GM21619 (cell line): ENCODE results near the gene AOPEP.

ENCODE experiments used
- ATAC-seq: cut with Tn5 transposase; IDR thresholded peaks from one replicate; pipeline ENCODE4 v1.9.1; 2021; ENCODE audit not compliant: unreplicated experiment

AOPEP gene

DNA sequence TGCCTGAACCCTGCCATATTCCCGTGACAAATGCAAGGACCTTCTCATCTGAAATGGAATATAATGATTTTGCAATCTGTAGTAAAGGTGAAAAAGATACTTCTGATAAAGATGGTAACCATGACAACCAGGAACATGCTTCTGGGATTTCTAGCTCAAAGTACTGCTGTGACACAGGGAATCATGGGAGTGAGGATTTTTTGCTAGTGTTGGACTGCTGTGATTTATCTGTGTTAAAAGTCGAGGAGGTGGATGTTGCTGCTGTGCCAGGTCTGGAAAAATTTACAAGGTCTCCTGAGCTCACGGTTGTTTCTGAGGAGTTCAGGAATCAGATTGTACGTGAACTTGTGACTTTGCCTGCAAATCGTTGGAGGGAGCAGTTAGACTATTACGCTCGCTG is 33.5 kb downstream of the AOPEP start:
- ATAC-seq, result no peak

DNA sequence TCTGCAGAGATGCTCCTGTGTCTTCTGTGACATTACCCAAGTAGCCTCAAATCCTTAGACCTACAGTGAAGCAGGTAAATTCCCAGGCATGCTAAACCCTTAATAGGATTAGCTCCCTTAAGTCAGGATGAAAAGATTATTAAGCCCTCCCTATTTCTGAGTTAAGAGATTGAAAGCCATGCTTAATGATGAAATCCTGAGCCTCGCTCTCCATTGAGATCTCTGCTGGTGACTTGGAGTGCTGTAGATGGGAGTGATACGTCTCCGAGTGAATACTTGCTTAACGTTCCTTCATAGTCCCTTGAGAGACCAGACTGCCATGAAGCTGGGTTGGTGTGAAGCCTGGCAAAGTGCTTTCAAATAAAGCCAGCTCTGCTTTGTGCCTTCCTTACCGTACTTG is 34.2 kb downstream of the AOPEP start:
- ATAC-seq, result no peak

DNA sequence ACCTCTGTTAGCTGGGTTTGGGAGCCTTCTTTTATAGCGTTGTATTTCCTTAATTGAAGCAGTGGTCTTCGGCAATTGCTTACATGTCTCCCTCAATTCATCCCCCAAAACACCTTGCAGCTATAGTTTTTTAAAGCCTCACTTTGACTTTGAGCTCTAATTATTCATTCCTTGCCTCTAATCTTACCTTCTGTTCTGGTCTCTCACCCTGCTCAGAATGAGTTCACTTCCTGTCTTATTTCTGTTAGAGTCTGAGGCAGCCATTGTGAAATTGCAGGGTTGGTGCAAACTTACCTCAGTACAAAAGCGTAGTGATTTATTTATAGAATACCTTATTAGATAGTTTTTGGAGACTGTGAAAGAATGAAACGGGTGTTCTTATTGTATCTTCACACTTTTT is 35.0 kb downstream of the AOPEP start:
- no peak for ATAC-seq

DNA sequence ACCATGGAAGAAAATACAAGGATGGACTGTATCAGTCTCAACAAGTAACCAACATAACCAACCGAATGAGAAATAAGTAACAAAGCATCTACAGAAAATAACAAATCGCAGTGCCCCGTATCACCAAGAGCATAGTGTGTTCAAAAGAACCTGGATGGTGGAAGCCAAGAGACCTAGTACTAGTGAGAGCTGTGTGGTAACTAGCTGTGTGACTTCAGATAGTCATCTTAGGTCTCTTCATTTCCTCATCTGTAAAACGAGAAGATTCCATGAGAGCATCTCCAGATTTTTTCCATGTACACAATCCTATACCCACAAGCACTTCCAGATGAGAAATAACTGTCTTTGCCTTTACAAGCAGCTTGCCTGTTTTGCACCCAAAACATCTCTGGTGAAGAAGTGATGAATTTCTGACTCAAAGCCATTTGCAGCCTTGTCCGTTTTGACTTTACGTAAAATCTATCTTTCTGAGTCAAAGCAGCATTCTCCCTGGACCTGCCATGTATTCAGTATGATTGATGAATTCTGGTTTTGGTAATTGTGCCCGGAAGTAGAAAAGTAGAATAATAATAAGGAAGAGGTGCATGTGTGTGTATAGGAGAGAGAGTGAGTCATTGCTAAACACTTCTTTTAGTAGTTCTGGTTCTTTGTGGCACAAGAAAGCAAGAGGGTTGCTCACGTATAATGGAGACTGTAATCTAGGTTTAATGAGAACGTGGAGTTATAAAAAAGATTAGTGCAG is 41.0 kb downstream of the AOPEP start:
- ATAC-seq, result no peak

DNA sequence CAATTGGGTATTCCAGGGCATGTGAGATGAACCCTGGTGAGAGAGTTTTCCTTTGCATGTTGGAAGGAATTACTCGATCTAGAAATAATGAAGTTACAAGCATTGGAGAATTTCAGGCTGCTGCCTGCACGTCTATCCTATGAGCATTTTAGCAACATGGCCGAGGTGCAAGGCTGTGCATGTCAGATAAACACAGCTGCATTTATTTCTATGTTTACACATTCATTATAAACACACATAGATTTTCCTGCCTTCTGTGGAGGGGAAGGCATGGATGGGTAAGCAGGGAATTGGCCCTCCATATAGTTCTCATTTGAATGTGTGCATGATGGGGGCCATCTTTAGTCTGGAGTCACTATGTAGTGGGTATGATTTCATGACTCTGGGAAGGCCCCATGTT is 42.3 kb downstream of the AOPEP start:
- no peak for ATAC-seq

DNA sequence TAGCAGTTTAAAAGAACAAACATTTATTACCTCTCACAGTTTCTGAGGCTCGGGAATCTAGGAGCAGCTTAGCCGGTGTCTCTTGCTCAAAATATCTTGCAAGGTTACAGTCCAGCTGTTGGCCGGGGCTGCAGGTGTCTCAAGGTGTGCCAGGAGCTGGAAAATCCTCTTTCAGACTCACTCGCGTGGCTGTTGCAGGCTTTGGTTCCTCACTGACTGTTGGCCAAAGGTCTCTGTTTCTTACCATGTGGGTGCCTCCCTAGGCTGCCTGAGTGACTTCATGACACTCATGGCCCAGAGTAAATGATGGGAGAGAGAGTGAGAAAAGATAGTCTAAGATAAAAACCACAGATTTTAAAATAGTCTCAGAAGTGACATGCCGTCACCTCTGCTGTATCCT is 43.8 kb downstream of the AOPEP start:
- no peak for ATAC-seq

DNA sequence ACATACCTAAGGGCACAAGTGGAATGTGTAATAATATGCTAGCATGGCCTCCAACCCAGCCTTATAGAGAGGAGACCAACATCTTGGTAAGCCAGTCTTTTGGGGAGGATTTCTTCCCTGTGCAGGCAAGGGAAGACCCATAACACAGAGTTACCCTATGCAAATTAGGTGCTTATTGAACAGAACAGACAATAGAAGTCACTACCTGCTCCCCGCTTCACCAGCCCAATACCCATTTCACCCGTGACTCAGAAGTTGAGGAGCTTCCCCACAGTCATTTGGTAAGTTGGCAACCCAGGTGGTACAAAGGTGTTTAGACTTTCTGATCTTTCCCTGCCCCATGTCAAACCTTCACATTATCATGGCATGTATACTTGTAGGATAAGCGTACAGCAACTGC is 44.6 kb downstream of the AOPEP start:
- ATAC-seq, result no peak

DNA sequence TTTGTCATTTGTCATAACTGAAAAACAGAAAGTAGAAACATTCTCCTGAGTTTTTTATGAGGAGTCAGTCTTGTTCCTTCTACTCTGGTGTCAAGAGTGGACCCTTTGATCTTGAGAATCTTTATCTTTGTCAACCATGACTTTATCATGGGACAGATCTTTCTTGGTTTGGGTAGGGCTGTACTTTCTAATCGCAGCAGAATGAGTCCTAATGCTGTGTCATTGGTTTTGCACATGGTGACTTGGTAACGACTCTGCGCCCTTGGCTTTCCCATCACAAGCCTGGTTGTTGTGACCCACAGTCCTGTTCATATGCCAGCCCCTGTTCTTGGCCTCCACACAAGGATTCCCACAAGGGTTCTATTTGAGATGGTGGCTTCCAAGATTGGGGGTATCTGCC is 45.6 kb downstream of the AOPEP start:
- no peak for ATAC-seq

DNA sequence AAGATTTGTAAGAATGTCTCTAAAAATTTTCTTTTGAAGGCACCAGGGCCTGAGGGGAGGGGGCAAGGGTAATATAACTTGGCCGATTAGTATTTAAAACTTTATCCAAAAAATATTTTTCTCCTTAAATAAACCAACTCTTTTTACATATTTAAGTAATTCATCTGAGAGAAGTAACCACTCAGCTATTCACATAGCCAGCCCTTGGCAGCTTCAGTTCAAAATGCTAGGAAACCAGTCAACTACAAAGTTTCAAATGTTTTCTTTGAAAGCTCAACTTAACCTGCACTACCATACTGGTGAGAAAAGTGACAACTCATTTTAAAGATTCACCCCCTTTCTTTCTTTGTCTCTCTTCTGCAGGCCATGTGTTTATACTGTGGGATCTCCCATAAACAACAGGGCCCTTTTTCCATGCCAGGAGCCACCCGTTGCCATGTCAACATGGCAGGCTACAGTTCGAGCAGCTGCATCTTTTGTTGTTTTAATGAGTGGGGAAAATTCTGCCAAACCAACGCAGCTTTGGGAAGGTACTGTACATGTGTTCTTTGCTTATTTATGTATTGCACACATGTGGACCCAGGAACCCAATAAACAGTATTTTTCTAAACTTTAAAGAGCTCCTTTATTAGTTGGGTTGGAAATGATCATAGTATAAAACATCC is 46.3 kb downstream of the AOPEP start:
- ATAC-seq, result no peak

DNA sequence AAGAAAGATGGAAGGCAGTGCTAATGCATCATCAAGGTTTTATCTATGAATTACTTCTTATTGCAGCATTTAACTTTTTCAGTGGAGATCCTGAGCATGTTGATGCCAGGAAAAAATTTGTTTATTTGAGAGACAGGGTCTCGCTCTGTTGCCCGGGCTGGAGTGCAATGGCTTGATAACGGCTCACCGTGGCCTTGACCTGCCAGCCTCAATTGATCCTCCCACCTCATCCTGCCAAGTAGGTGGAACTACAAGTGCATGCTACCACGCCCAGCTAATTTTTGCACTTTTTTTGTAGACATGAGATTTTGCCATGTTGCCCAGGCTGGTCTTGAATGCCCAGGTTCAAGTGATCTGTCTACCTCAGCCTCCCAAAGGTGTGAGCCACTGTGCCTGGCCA is 47.2 kb downstream of the AOPEP start:
- no peak for ATAC-seq

DNA sequence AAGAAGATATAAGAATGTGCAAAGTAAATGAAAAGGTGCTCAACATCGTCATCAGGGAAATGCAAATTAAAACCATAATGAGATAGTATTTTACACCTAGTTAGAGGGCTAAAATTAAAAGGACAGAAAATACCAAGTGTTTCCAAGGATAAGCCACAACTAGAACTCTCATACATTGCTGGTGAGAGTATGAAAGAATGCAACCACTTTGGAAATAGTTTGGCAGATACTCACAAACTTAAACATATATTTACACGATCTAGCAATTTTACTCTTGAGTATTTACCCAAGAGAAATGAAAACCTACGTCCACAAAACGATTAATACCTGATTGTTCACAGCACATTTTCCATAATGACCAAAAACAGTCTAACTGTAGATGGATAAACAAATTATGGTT is 51.5 kb downstream of the AOPEP start:
- ATAC-seq, result no peak

DNA sequence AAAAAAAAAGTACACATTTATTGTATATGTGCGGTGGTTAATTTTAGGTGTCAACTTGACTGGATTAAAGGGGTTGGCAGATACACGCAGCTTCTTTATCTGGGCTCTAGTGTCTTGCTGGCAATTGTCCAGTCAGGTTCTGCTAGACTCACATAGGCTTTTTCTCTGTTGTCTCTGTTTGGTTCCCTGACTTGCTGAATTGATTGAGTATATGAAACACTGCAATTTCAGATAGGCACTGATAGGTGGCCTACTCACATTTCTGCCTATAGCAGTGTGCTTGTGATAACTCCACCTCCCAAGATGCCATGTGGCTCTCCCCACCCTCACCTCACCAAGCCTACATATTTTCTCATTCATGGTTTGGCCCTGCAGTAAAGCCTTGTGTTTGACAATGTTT is 52.5 kb downstream of the AOPEP start:
- no peak for ATAC-seq

DNA sequence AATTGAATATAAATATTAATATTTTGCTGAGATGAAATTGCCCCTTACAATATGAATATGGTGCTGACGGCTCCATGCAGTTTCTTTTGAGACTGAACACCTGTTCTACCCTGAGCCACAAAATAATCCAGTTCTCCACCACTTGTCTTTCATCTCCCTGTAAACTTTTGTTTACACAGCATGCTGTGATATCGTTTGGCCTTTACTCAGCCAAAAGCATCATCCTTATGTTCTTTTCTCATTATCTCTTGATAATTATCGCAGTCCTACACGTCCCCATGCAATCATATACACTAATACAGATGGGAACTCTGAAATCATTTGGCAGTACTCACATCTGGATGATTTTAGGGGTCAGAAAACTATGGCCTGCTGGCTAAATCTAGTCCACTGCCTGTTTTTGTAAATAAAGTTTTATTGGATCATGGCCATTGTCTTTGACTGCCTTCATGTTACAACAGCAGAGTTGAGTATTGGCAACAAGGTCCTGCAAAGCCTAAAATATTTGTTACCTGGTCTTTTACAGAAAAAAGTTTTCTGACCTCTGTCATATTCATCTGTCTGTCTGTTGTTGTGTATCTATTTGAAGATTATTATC is 53.3 kb downstream of the AOPEP start:
- ATAC-seq, result no peak

DNA sequence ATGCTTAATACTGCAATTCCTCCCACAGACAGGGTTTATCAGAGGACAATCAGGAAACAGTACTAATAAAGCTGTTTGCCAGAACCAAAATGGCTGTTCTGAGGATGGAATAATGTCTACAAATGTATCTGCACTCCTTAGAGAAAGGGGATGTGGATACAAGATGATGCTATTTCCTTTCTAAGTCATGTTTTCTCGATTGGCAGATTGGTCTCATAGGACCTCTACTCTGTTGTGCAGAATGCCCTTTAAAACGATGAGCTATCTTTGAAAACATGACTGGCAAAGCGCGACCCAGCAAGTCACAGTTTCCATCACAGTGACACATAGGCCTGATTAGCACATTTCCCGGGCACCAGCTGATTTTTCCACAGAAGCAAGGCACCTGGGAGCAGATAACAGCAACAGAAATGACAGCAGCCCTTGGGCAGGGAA is 54.0 kb downstream of the AOPEP start:
- no peak for ATAC-seq

DNA sequence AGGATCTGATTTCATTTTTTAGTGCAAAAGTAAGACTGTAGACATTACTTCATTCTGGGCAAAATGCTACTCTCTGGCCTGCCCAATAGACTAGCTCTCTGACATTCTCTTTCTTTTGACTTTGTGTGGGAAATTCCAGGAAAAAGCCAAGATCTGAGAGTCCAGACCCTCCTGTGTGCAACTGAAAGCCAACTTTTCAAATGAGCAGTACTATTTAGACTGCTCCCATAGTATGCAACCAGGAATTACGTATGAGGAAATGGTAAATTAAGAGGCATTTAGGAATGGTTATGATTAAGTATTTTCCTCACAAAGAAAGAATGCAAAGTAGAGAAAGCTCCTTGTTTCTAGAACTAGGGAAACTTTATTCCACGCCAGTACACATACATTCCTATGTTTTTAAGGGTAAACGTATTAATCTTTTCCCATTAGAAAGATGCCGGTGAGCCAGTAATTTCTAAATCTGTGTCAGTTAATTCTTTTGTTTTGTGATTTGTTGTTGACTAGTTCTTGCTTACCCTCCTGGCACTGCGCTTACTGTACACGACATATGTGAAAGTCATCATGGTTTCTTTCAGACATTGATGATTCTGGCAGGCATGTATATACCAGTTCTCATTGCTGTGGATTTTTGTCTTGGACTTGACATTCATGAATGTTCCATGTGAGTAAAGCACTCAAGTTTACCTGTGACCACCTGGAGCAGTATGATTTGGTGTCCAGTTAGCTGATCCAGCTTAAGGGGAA is 56.0 kb downstream of the AOPEP start:
- no peak for ATAC-seq

DNA sequence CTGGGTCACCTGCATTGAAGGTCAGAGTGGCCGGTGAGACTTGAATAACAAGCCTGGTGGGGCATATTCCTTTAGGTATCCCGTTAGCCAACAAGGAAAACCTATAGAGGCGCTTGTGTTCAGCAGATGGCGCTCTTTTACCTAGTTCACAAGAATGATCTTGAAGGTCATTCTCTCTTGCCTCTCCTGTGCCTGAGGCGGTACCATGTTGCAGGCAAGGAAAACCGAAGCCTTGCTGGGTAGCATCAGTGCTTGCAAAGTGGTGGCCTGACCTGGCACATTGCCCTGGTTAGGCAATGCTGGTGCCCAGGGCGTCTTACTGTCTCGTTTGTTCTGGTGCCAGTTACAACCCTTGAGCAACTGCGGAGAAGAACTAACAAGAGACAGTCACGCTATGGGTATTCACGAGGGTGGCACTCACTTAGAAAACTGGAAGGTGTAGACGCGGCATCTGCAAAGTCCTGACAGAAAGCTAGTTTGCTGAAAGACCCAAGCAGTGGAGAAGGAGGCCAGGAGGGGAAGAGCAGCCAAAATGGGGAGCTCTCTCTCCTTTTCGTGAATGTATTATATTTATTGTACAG is 56.7 kb downstream of the AOPEP start:
- ATAC-seq, result no peak

DNA sequence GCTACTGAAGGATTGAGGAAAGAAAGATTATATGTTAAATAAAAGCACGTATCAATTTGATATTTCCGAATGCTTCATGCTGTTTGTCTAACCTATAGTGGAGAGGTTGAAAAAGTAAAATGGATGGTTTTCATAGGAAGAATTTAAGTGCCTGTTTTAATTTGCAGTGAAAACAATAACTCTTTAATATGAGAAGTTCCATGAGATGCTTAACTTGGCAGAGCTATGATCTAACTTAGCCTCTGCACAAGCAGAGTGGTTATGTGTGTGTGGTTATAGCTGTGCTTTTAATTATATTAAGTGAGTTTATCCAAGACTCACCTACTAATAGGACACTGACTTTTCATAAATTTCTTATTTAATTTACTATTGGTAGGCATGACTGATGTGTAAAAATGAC is 57.4 kb downstream of the AOPEP start:
- ATAC-seq, result no peak

DNA sequence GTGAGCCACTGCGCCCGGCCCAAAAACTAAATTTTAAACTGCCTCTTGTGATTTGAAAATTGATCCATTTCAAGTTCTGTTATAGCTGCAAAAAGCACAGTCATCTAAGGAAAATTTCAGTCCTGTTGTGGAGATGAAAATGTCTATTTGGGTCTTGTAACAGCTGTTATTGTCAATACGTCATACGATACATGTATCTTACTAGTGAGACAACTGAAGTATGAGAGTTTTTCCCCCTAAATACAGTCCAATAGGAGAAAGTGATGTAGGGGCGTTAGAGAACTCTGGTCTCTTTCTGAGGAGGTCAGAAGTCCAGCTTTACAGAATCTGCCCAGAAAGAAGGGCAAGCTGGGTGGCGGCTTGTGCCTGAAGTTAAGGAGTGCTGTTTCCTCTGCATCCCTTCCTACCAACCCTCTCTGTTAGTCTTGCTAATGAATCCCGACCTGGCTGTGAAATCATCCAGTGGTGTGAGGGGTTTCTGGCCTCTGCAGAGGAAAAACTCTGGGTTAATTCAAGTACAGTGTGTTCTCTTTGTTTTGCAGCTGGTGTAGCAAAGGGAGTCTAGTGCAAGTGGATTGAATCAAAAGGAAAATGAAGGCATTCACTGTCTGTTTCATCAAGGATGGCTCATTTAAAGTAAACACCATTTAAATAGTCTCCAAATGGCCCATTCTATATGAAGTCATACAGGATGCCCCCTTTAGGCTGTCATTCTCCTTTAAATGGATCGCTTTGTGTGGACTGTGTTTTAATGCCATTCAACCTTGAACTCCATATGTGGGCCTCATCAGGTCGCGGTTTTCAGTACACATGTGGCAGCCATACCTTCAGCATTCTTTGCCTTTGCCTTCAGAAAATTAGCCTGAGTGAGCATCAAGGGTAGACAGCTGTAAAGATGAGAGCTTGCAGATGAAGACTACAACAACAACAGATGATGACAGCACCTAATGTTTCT is 59.0 kb downstream of the AOPEP start:
- no peak for ATAC-seq

DNA sequence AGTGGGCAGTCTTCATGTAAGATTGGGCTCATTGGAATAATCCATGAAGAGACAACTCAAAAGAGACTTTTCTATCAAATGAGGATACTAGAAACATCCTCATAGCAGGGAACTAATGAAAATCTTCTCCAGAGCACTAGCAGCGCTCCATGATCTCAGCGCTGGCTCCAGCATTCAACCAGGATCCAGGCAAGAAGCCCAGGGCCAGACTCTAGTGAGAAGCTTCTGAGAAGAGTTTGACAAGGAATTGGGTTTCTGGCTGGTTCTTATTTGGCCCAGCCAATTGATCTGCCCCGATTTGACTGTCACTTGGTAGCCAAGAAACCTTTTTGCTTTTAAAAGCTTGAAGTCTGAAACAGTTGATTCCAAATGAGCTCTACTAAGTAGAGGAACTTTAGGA is 60.1 kb downstream of the AOPEP start:
- no peak for ATAC-seq

DNA sequence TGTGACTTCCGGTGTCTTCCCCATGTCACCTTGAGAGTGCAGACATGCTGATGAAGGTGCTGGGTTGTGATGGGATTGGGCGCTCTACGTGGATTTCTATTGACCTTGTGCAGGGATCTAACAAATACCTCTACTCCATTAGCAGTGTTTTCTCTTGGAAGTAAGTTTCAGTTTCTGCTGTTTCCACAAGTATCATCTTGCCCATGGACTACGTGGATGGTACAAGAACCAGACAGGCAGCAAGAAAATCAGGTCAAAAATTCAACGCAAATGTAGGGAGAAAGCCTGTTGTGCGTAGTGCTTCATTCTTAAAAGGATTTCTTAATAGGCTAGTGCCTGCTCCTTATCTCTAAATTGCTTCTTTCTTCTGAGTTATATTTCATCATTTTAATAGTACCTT is 60.8 kb downstream of the AOPEP start:
- ATAC-seq, result no peak
